ENCODE results near the gene TMEM270. TPM values are rescaled to one million over a fixed set of nuclear protein-coding genes. Genes with fewer than 3 reads are reported as not detected.

The TMEM270 gene
- total and polyA plus RNA-seq, 5 donors, result not detected

- Histone ChIP-seq H3K27me3 (ENCODE audit: control insufficient read depth, insufficient read depth) (no peaks in the 10 kb centered on the region), H3K27ac (ENCODE audit: low read length) (no peak overlapping the region), H3K4me1 (ENCODE audit: control insufficient read depth, insufficient read depth, low read length) (no peaks in the 10 kb centered on the region), H3K9me3 (ENCODE audit: control insufficient read depth, low read length) (no peaks in the 10 kb centered on the region), H3K4me3 (ENCODE audit: low read length) (no peak overlapping the region)
- no peak for ATAC-seq
- WGBS, result 92% methylated on average over 7 of the region's 7 CpGs
- DNase-seq, result no peak
- intact Hi-C loops (cut with DNase I), result no loop called here
Observed at GRCh38 chr7:73909996-73910395, 49.0 kb downstream of the TMEM270 start.

- H3K27ac ChIP-seq (ENCODE audit: low read length), result no peak overlapping the region
- no peaks in the 10 kb centered on the region for H3K27me3 ChIP-seq (ENCODE audit: control insufficient read depth, insufficient read depth)
- intact Hi-C loops (cut with DNase I), result no loop called here
- no peak for ATAC-seq
- no peak overlapping the region for H3K4me3 ChIP-seq (ENCODE audit: low read length)
- H3K4me1 ChIP-seq (ENCODE audit: control insufficient read depth, insufficient read depth, low read length), result no peaks in the 10 kb centered on the region
- DNase-seq, result no peak
- WGBS, result 89% methylated on average over 5 of the region's 5 CpGs
- no peaks in the 10 kb centered on the region for H3K9me3 ChIP-seq (ENCODE audit: control insufficient read depth, low read length)
Observed at GRCh38 chr7:73912223-73912622, 51.3 kb downstream of the TMEM270 start.

Other genes starting within 250 kb of the TMEM270 start
- gene MLXIPL, start 236.6 kb upstream of the TMEM270 start, total RNA-seq, result 1 to 10 TPM; 3.2 to 5.9 (median 3.6) TPM
- 14.8 TPM for gene MLXIPL, start 236.6 kb upstream of the TMEM270 start, polyA plus RNA-seq
- 1 to 10 TPM; 1.6 to 2.5 (median 2.1) TPM for gene VPS37D, start 193.3 kb upstream of the TMEM270 start, total RNA-seq
- 2.2 TPM for gene VPS37D, start 193.3 kb upstream of the TMEM270 start, polyA plus RNA-seq
- gene DNAJC30, start 177.7 kb upstream of the TMEM270 start, total RNA-seq, result 10 to 100 TPM; 14.5 to 21.1 (median 17.6) TPM
- 20.1 TPM for gene DNAJC30, start 177.7 kb upstream of the TMEM270 start, polyA plus RNA-seq
- gene BUD23, start 177.6 kb upstream of the TMEM270 start, total RNA-seq, result 10 to 100 TPM; 53.0 to 72.0 (median 58.9) TPM
- gene BUD23, start 177.6 kb upstream of the TMEM270 start, polyA plus RNA-seq, result 97.5 TPM
- gene STX1A, start 141.5 kb upstream of the TMEM270 start, total RNA-seq, result 1 to 10 TPM; 1.7 to 3.1 (median 2.3) TPM
- gene STX1A, start 141.5 kb upstream of the TMEM270 start, polyA plus RNA-seq, result 1.8 TPM
- 10 to 100 TPM; 21.1 to 28.7 (median 23.9) TPM for gene ABHD11, start 122.4 kb upstream of the TMEM270 start, total RNA-seq
- gene ABHD11, start 122.4 kb upstream of the TMEM270 start, polyA plus RNA-seq, result 31.2 TPM
- gene CLDN3, start 90.9 kb upstream of the TMEM270 start, total RNA-seq, result not detected
- not detected for gene CLDN3, start 90.9 kb upstream of the TMEM270 start, polyA plus RNA-seq
- gene CLDN4, start 30.2 kb upstream of the TMEM270 start, total RNA-seq, result under 1 TPM in 3 of 4 donors, not detected in 1; 0.09 to 0.23 (median 0.14) TPM
- not detected for gene CLDN4, start 30.2 kb upstream of the TMEM270 start, polyA plus RNA-seq
- under 1 TPM in 3 of 4 donors, not detected in 1; 0.48 to 0.64 (median 0.53) TPM for gene METTL27, start 18.6 kb upstream of the TMEM270 start, total RNA-seq
- 0.38 TPM for gene METTL27, start 18.6 kb upstream of the TMEM270 start, polyA plus RNA-seq
- gene ELN, start 167.0 kb downstream of the TMEM270 start, total RNA-seq, result 100 to 1,000 TPM in 3 of 4 donors, 10 to 100 TPM in 1; 100.0 to 323 (median 120) TPM
- 73.4 TPM for gene ELN, start 167.0 kb downstream of the TMEM270 start, polyA plus RNA-seq
- gene LIMK1, start 222.6 kb downstream of the TMEM270 start, total RNA-seq, result 10 to 100 TPM; 10.4 to 13.5 (median 11.9) TPM
- gene LIMK1, start 222.6 kb downstream of the TMEM270 start, polyA plus RNA-seq, result 7.6 TPM

Data from right cardiac atrium (tissue), 5 donors.